Epidermal melanocyte (primary cell): Measurements from ENCODE around the gene DUOXA2.

ENCODE experiments used
- DNase-seq: peaks from one replicate; pipeline ENCODE4 v3.0.0; 2011; ENCODE audit warnings: low spot score; ENCODE audit not compliant: insufficient read length

The DUOXA2 gene

DNA sequence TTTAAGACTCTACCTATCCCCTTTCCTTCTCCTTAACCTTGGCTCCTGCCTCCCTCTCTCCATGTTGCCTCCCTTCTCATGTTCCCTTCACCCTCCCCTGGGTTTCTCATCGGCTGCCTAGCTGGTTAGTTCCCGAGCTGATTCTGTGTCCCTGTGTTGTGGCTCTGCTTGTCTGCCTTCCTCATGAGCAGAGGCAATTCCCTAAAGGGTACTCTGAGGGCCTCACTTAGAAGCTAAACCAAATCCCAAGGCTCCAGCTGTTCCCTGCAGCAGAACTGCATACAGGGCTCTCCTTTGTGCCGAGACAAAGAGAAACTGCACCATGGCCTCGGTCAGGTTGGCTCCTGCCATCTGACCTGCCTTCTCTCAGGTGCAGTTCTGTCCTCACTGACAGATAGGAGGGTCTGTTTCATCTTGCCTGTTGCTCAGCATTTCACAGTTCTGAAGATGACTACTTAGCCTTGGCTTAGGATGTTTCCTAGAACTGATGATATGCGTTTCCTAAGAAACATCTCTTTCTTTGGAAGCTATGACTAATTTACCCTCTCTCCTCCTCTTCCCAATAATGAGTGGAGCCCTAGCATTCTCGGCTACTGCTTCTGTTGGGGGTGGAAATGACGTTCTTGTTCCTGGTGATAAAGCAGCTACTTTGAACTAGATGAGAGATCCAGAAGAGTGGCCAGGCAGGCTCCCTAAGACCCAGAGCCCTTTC is 42.8 kb downstream of the DUOXA2 start:
- no peak for DNase-seq

DNA sequence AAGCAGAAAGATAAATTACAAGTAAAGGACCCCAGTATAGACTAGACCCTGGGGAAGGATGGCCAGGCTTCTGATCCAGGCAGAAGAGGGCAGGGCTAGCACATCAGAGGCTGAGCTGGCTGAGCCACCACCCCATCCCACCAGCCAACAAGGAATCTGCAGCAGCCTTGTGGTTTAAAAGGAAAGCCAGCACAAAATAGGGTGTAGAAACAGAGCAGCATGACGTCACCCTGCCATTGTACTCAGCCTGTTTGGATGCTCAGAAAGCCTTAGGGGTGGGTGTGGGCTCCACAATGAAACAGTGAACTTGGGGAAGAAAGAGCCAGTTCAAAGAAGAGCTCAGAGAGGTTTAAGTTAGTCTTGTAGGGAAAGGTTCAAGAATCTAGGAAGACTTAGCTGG is 43.8 kb downstream of the DUOXA2 start:
- DNase-seq, result no peak

DNA sequence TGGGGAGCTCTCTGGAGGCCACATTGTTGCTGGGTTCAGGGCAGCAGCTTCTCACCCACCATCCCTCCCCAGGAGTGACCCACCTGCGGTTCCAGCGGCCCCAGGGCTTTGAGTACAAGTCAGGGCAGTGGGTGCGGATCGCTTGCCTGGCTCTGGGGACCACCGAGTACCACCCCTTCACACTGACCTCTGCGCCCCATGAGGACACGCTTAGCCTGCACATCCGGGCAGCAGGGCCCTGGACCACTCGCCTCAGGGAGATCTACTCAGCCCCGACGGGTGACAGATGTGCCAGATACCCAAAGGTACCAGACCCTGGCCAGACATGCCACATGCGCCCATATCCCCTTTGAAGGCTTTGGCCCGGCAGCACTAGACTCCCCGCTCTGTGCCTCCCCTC is 47.5 kb downstream of the DUOXA2 start:
- DNase-seq, result no peak

DNA sequence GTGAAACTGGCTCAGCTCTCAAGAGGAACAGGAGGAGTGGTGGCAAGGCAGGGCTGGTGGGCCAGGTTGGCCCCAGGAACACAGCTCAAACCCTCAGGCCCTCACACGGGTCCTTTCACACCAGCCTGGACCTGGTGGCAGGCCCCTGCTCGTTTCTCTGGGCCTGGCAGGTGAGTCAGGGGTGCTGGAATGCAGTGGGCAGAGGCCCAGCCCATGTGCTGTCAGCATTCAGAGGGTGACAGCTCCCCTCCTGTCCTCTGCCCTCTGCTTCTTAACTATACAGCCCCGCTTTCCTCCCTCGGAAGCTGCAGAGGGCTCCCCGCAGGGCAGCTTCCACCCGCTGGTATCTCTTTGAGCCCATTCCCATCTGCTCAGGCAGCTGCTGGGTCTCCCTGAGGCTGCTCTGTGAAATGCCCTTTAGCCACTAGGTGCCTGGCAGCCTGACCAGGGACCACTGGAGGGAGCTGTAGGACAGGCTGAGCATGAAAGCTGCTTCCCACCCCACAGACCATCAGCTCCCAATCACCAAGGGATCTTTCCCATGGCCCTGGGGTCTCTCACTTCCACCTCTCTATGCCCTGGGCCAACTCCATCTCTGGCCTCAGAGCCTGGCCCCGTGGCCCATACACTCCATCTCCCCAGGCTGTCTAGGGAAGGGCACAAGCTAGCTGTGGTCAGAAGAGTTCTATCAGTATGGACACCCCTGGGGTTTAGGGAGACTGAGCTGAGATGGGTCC is 48.8 kb downstream of the DUOXA2 start:
- DNase-seq, result peak; percentile 98

DNA sequence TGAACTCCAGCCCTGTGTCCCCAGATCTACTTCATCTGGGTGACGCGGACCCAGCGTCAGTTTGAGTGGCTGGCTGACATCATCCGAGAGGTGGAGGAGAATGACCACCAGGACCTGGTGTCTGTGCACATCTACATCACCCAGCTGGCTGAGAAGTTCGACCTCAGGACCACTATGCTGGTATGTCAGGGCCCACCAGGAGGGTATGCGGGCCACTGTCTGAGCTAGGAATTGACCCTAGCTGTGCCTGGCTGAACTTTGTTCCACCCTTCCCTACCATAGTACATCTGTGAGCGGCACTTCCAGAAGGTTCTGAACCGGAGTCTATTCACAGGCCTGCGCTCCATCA is 49.4 kb downstream of the DUOXA2 start:
- DNase-seq, result no peak

DNA sequence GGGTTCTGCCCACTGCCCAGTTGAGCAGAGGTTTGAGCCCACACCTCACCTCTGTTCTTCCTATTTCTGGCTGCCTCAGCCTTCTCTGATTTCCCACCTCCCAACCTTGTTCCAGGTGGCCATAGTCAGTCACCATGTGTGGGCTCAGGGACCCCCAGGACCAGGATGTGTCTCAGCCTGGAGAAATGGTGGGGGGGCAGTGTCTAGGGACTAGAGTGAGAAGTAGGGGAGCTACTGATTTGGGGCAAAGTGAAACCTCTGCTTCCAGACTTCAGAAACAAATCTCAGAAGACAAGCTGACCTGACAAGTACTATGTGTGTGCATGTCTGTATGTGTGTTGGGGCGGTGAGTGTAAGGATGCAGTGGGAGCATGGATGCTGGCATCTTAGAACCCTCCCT is 50.8 kb downstream of the DUOXA2 start:
- DNase-seq, result no peak

DNA sequence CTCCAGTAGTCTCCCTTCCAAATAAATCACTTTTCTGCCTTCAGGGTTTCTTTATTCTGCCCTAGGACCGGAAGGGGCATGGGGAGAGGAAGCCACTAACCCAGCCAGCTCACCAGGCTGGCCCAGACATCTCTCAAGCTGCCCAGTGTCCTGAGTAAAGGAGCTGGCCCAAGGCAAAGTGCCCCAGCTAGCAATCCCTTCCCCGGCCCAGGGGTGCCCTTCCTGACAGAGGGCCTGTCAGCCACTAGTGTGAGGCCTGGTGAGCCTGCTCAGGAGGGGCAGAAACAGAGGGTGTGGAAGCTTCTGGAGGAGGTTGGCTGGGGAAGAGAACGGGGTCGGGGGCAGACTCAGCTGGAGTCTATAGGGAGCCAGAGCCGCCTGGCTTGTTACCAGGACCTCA is 51.4 kb downstream of the DUOXA2 start:
- no peak for DNase-seq

DNA sequence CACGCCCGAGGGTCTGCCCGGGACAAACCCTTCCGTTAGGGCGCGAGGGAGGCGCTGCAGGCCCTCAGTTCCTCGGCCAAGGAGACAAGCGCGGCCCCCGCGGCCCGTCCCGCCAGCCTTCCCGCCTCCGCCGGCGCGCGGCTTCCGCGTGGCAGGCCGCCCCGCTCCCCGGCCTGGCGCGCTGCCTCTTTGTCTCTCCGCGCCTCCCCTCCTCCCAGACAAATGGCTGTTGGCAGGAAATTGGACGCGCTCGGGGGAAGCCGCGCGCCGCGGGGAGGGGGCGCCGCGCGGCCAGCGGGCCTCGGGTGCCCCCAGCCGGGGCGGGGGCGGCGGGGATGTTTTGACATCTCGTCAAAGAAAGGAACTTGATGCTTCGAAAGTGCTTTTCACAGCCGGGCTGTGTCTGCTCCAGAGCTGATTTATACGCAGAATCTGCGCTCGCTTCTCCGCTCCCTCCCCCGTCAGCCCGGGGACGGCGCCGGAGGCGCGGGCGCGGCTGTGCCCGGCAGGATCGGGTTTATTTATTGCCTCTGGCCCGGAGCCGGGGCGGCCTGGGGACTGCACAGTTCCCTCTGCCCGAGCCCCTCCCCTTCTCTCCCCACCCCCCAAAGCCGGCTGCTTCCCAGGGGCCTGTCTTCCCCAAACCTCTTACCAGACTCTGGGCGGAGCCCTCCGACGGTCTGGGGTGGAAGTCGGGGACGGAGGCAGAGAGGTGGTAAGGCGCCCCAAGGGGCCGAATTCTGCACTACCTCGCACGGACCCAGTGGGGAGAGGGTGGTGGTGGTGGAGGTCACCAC is 52.9 kb downstream of the DUOXA2 start:
- DNase-seq, result peak; percentile 86

DNA sequence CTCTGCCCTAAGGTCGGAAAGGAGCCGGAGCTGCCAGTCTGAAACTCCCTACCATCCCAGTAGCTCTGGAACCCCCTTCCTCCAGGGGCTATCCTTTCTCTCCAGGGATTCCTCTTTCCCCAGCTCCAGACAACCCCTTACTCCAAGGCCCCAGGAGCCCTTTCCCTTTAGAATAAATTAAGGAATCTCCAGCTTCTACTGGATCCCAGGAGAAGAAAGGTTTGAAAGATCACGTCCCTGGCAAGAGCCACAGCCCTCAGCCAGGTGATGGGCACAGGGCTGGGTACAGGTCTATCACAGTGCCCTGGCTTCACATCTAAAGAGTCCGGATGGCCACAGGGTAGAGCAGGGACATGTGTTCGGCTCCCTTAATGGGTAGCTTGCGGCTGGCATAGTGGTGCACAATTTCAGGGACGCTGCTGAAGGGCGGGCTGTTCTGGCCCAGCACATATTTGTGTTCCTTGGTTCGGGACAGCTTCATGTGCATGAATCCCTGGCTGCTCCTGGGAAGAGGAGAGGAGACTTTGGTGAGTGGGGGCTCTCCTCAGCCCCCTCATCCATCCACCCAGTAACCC is 53.6 kb downstream of the DUOXA2 start:
- no peak for DNase-seq
